HG03175 (cell line): Measurements from ENCODE around the gene LTO1.

Source experiments
- ATAC-seq: cut with Tn5 transposase; IDR thresholded peaks from one replicate; pipeline ENCODE4 v1.9.1; 2021; ENCODE audit warnings: mild to moderate bottlenecking, moderate library complexity; ENCODE audit not compliant: unreplicated experiment

Gene LTO1

GRCh38 chr11:69658626-69659450 is 16.3 kb downstream of the LTO1 start:
- no peak for ATAC-seq

- no peak for ATAC-seq
Measured at GRCh38 chr11:69657911-69658625, 17.1 kb downstream of the LTO1 start.

GRCh38 chr11:69657456-69657910 is 17.7 kb downstream of the LTO1 start:
- ATAC-seq, result no peak

- no peak for ATAC-seq
Measured at GRCh38 chr11:69656536-69657455, 18.4 kb downstream of the LTO1 start.

GRCh38 chr11:69655479-69656428 is 19.4 kb downstream of the LTO1 start:
- ATAC-seq, result no peak

- no peak for ATAC-seq
Measured at GRCh38 chr11:69654660-69655478, 20.3 kb downstream of the LTO1 start.

- no peak for ATAC-seq
Measured at GRCh38 chr11:69654001-69654659, 21.0 kb downstream of the LTO1 start.

- no peak for ATAC-seq
Measured at GRCh38 chr11:69653406-69653960, 21.7 kb downstream of the LTO1 start.

- ATAC-seq, result no peak
Measured at GRCh38 chr11:69652999-69653398, 22.2 kb downstream of the LTO1 start.

- ATAC-seq, result no peak
Measured at GRCh38 chr11:69651834-69652620, 23.1 kb downstream of the LTO1 start.

GRCh38 chr11:69650832-69651344 is 24.3 kb downstream of the LTO1 start:
- no peak for ATAC-seq

- ATAC-seq, result no peak
Measured at GRCh38 chr11:69650081-69650831, 24.9 kb downstream of the LTO1 start.

GRCh38 chr11:69649576-69649900 is 25.6 kb downstream of the LTO1 start:
- no peak for ATAC-seq

GRCh38 chr11:69648679-69649575 is 26.2 kb downstream of the LTO1 start:
- ATAC-seq, result no peak

- no peak for ATAC-seq
Measured at GRCh38 chr11:69647761-69648497, 27.2 kb downstream of the LTO1 start.
